Measurements from ENCODE around the gene MADD. TPM values are rescaled to one million over a fixed set of nuclear protein-coding genes. Genes with fewer than 3 reads are reported as not detected.

The MADD gene
- polyA plus RNA-seq, 1 donor from 2014 or later, result 66.9 TPM

DNA sequence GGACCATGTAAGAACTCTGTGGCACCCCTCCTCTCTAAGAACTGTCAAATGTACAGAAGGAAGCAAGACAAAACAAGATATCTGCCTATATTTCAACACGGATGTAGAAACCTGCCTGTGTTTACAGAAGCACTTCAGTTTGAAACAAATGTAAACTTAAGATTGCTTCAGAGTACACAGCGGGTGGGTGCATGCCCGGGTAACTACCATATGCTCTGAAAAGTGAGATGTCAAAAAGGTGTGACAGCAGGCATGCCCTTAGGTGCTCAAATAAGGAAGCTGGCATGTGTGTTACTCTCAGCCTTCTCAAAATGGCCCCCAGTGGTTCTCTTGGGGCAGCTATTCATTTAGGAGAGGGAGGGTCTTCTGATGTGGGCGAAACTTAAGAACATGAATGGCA, 26.5 kb upstream of the MADD start:
- Histone ChIP-seq H4K20me1 (ENCODE audit: insufficient read depth) (no peaks in the 10 kb centered on the region), H3K27me3 (ENCODE audit: insufficient read depth, low read depth, low read length) (no peaks in the 10 kb centered on the region), H2AFZ (ENCODE audit: low read depth, low read length) (no peak overlapping the region), H3K4me2 (ENCODE audit: low read length) (no peak overlapping the region), H3K9ac (ENCODE audit: low read length) (no peak overlapping the region), H3K36me3 (ENCODE audit: insufficient read depth, low read length) (no peaks in the 10 kb centered on the region), H3K79me2 (replicated peaks; ENCODE audit: insufficient read depth, low read length) (peaks cover 13% of the 10 kb centered on the region), H3K27ac (ENCODE audit: low read length) (no peak overlapping the region), H3K9me2 (ENCODE audit: insufficient read depth, low read length) (no peaks in the 10 kb centered on the region), H3K4me3 (ENCODE audit: low read length) (no peak overlapping the region), H3F3A (ENCODE audit: insufficient read depth, low read length, poor library complexity, severe bottlenecking) (no peaks in the 10 kb centered on the region), H3K9me3 (ENCODE audit: low read length) (no peaks in the 10 kb centered on the region)
- TF ChIP-seq, protein P1, sequence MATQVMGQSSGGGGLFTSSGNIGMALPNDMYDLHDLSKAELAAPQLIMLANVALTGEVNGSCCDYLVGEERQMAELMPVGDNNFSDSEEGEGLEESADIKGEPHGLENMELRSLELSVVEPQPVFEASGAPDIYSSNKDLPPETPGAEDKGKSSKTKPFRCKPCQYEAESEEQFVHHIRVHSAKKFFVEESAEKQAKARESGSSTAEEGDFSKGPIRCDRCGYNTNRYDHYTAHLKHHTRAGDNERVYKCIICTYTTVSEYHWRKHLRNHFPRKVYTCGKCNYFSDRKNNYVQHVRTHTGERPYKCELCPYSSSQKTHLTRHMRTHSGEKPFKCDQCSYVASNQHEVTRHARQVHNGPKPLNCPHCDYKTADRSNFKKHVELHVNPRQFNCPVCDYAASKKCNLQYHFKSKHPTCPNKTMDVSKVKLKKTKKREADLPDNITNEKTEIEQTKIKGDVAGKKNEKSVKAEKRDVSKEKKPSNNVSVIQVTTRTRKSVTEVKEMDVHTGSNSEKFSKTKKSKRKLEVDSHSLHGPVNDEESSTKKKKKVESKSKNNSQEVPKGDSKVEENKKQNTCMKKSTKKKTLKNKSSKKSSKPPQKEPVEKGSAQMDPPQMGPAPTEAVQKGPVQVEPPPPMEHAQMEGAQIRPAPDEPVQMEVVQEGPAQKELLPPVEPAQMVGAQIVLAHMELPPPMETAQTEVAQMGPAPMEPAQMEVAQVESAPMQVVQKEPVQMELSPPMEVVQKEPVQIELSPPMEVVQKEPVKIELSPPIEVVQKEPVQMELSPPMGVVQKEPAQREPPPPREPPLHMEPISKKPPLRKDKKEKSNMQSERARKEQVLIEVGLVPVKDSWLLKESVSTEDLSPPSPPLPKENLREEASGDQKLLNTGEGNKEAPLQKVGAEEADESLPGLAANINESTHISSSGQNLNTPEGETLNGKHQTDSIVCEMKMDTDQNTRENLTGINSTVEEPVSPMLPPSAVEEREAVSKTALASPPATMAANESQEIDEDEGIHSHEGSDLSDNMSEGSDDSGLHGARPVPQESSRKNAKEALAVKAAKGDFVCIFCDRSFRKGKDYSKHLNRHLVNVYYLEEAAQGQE (IDR thresholded peaks at IDR 0.05; ENCODE audit: borderline replicate concordance), result no peak
- TF ChIP-seq MXI1 (conservative IDR thresholded peaks at IDR 0.05; ENCODE audit: poor library complexity, severe bottlenecking) (no peak), EZH2 (IDR thresholded peaks at IDR 0.05; ENCODE audit: borderline replicate concordance, insufficient read depth, low read length, poor library complexity, severe bottlenecking) (no peak)

DNA sequence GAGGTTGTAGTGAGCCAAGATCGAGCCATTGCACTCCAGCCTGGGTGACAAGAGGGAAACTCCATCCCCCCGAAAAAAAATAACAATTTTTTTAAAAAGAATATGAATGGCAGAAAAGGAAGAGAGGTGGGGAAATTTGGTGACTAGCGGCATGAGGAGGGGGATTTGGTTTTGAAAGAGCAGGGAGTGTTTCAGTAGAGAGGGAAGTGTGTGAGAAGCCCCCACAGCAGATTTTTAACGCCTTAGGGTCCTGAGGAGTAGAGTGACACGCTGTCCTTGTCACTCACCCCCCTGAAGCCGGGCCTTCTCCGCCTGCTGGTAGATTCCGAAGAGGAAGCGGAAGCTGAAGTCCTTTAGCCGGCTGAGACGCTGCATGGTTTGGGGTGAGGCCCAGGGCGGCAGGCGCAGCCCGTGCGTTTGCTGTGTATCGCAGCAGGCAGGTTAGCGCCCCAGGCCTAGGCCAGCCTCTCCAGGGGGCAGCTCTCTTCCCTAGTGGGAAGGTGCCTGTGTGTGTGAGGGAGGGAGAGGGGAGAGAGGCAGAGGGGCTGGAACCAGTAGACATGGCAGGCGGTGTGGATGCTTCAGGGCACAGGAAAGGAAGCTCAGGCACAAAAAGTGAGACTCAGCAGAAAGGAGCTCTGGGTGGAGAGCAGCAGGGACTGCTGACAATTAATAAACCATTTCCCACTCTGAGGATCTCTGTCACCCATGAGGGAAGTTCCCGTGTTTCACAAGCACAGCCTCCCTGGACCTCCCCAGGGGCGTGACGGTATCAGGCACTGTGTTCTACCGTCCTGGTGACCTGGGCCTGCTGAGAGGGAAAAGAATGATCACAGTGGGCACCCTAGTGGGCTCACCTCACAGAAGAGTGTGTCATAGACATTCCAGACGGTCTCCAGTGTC, 25.2 kb upstream of the MADD start:
- Histone ChIP-seq H3K27me3 (ENCODE audit: insufficient read depth, low read depth, low read length) (no peaks in the 10 kb centered on the region), H3K4me2 (ENCODE audit: low read length) (no peak overlapping the region), H2AFZ (ENCODE audit: low read depth, low read length) (no peak overlapping the region), H3K36me3 (ENCODE audit: insufficient read depth, low read length) (no peaks in the 10 kb centered on the region), H3K9me3 (ENCODE audit: low read length) (no peaks in the 10 kb centered on the region), H3K9me2 (ENCODE audit: insufficient read depth, low read length) (no peaks in the 10 kb centered on the region), H4K20me1 (ENCODE audit: insufficient read depth) (no peaks in the 10 kb centered on the region), H3K4me3 (ENCODE audit: low read length) (no peak overlapping the region), H3K27ac (ENCODE audit: low read length) (no peak overlapping the region), H3K9ac (ENCODE audit: low read length) (no peak overlapping the region), H3K79me2 (replicated peaks; ENCODE audit: insufficient read depth, low read length) (peaks cover 18% of the 10 kb centered on the region), H3F3A (ENCODE audit: insufficient read depth, low read length, poor library complexity, severe bottlenecking) (no peaks in the 10 kb centered on the region)
- TF ChIP-seq RAD21 (conservative IDR thresholded peaks at IDR 0.05), result no peak
- no peak for TF ChIP-seq EP300 (conservative IDR thresholded peaks at IDR 0.05; ENCODE audit: poor library complexity, severe bottlenecking)
- no peak for TF ChIP-seq TAF1 (IDR thresholded peaks at IDR 0.05; ENCODE audit: low read depth)
- TF ChIP-seq SMC3 (conservative IDR thresholded peaks at IDR 0.05; ENCODE audit: poor library complexity), result no peak
- TF ChIP-seq EZH2 (IDR thresholded peaks at IDR 0.05; ENCODE audit: borderline replicate concordance, insufficient read depth, low read length, poor library complexity, severe bottlenecking), result no peak
- TF ChIP-seq, protein P1 (IDR thresholded peaks at IDR 0.05; ENCODE audit: borderline replicate concordance), result no peak
- TF ChIP-seq POLR2AphosphoS5 (IDR thresholded peaks at IDR 0.05), result no peak
- TF ChIP-seq MXI1 (conservative IDR thresholded peaks at IDR 0.05; ENCODE audit: poor library complexity, severe bottlenecking), result no peak
- TF ChIP-seq, protein P2, sequence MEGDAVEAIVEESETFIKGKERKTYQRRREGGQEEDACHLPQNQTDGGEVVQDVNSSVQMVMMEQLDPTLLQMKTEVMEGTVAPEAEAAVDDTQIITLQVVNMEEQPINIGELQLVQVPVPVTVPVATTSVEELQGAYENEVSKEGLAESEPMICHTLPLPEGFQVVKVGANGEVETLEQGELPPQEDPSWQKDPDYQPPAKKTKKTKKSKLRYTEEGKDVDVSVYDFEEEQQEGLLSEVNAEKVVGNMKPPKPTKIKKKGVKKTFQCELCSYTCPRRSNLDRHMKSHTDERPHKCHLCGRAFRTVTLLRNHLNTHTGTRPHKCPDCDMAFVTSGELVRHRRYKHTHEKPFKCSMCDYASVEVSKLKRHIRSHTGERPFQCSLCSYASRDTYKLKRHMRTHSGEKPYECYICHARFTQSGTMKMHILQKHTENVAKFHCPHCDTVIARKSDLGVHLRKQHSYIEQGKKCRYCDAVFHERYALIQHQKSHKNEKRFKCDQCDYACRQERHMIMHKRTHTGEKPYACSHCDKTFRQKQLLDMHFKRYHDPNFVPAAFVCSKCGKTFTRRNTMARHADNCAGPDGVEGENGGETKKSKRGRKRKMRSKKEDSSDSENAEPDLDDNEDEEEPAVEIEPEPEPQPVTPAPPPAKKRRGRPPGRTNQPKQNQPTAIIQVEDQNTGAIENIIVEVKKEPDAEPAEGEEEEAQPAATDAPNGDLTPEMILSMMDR (IDR thresholded peaks at IDR 0.05; ENCODE audit: poor library complexity, severe bottlenecking), result no peak
